GM19023 (cell line): Measurements from ENCODE around the gene UBAC2.
"Not testable (repeated sequence)": the region's sequence is repeated elsewhere in the genome, so short reads cannot be mapped to it uniquely, and the experiment has no call there.

Experiments
- ATAC-seq: cut with Tn5 transposase; IDR thresholded peaks from one replicate; pipeline ENCODE4 v1.9.1; 2021; ENCODE audit warnings: mild to moderate bottlenecking, moderate library complexity; ENCODE audit not compliant: unreplicated experiment

Gene UBAC2

DNA sequence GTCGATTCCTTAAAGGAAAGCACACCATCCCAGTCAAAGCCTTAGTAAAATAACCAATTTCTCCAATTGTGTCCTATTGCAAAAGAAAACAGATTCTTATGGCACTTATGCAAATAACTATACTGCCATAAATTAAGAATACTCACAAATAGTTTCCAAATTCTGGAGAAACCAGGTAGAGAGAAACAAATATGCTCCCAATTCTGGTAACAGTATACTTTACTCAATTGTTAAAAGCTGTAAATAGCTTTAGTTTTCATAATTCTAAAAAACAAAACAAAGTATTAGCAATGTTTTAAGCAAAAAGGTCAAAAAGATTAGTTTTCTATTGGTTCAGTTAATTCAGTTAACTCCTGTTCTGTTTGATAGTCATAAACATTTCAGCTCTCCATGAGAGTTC lies 18.2 kb upstream of the UBAC2 start:
- no peak for ATAC-seq

- ATAC-seq, result no peak
Observed at GRCh38 chr13:99185606-99186005, 15.0 kb upstream of the UBAC2 start.

GRCh38 chr13:99190147-99190985 lies 10.3 kb upstream of the UBAC2 start:
- ATAC-seq, result no peak

DNA sequence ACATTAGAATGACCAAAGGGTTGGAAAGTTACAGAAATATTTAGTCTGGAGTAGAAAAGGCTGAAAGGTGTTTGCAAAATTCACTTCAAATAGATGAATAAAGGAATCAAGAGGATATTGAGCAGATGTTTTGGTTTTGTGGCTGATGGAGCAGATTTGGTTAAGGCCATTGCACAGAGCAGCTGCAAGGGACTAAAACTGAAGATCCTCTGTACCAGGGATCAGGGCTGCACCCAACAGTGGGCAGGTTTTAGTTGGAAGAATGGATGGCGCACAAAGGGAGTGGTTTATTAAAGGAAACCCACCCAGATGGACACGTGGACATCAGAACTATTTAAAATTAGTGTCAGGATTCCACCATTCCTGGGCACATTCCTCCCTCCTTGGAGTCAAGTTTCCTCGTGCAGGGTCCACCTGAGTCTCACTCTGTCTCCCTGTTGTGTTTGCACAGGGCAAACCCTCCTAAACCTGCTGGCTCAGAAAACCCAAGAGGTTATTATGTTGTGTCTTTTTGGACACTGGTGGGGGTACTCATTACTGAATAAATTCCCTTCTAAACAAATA lies 9.2 kb upstream of the UBAC2 start:
- no peak for ATAC-seq

DNA sequence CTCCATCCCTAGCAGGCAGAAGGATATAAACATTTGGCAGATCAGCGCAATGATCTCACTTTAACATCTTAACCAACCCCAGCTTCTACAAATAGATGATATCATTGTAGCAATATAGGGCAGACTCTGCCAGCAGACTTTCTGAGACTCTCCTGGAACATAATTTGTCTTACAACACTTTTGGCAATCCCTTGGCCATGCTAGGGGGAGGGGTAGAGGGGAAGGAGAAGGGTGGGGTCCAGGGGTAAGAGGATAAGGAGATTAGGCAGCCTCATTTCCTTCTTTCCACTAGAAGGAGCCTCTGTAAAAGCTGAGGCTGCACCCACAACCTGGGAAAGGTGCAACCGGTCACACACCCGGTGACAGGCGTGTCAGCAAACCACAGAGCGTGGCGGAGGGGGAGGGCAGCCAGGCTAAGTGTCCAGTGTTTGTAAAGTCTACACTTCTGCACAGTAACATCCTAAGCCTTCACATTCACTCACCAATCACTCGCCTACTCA lies 8.7 kb upstream of the UBAC2 start:
- no peak for ATAC-seq

DNA sequence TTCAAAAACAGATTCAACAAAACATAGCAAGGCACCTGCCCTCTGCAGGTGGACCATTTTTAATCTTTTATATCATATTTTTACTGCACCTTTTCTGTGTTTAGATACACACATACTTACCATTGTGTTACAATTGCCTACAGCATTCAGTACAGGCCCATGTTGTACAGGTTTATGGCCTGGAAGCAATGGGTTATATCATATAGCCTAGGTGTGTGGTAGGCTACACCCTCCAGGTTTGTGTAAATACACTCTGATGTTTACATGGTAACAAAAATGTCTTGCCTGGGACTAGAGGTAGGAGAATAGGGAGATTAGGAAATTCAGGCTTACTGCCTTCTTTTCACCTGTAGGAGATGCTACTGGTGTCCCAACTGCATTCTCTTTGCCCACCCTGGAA lies 8.2 kb upstream of the UBAC2 start:
- no peak for ATAC-seq

- no peak for ATAC-seq
Observed at GRCh38 chr13:99193152-99193551, 7.5 kb upstream of the UBAC2 start.

DNA sequence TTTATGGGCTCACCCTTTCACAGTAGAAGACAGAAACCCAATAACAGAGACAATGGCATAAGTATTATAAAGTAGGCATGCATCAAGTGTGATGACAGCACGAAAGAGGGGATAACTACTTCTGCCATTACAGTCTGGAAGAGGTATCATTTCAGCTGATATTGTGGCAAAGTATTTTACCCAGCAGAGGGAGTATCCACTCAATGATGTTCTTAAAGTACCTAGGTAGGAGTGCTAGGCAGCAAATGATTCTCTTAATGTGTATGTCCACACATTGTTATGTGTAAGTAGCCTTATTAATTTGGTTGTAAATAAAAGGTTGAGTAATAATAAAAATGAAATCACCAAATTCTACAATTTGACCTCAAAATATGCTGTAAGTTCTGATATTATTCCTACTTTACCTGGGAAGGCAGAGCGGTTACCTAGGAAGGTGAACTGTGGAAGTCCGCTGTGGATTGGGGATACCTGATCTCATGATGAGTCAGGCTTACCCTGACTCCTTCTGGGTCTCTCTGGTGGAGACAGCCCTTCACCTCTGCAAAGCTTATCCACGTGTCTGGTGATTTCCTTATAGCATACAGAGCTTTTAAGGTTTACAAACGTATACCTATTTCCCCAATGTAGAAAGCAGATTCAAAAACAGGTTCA lies 4.1 kb upstream of the UBAC2 start:
- ATAC-seq, result no peak

DNA sequence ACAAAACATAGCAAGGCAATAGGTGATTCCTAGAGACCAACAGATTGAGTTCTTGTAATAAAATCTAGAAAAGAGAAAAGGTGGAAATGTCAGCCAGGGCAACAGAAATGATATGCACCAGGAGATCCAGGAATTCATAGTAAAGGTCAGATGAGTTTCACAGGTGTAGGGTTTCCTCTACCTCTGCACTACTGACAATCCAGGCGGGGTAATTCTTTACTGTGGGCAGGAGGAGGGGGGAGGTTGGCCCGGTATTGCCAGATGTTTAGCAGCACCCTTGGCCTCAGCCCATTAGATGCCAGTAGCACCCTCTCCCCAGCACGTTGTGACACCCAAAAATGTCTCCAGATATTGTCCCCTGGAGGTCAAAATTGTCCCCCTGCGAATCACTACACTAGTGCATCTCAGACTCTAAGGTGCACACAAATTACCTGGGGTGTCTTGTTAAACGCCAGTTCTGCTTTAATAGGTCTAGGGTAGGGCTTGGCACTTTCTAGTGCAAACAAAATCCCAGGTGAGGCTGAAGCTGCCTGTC lies 3.5 kb upstream of the UBAC2 start:
- no peak for ATAC-seq

DNA sequence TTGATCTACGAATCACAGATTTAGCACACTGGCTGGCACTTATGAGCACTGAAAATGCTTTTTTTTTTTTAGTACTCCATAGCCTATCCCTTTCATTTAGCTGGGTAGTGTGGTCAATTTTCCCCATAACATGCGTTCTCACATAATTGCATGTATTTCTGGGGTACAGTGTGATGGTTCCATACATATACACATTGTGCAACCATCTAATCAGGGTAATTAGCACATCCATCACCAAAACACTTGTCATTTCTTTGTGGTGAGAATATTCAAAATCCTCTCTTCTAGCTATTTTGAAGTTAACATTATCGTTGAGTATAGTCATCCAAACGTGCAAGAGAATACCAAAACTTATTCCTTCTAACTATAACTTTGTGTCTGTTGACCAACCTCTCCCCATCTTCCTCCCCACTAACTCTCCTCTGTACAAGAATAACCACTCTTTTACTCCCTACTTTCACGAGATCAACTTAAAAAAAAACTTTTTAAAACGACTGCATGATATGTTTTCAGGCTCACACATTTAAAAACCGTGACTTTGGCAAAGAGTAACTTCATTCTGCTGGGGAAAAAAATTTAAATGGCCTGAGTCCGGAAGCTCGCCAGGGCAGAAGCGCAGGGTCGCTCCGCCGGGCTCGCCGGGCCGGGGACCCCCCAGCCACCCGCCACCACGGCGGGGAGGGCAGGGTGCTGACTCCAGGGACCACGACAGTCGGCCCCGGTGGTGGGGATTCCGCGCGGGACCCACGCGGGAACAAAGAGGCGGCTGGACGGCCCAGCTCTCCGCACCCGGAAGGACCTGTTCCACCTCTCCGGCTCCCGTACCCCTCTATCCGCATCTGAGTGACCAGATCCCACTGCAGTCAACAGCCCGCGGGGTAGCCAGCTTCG lies 868 bp upstream of the UBAC2 start:
- ATAC-seq, result peak; percentile 15

GRCh38 chr13:99203601-99204579 lies 3.2 kb downstream of the UBAC2 start:
- ATAC-seq, result no peak

DNA sequence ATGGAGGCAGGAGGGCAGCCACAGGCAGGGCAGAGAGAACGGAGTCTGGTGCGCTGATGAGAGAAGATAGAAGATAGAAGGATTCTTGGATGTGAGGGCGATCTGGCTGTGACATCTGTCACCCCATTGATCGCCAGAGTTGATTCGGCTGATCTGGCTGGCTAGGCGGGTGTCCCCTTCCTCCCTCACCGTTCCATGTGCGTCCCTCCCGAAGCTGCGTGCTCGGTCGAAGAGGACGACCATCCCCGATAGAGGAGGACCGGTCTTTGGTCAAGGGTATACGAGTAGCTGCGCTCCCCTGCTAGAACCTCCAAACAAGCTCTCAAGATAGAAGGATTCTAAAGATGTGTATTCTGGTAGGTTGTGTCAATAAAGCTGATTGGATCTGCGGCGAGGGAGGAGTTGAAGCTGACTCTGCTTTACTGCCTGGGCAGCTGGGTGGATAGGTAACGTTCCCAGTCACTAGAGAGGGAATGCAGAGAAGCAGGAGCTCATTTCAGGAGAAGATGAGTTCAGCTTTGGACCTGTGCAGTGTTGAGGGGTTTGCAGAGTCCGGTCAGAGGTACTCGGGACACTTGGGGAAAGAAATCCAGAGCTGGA lies 5.1 kb downstream of the UBAC2 start:
- ATAC-seq, result no peak

DNA sequence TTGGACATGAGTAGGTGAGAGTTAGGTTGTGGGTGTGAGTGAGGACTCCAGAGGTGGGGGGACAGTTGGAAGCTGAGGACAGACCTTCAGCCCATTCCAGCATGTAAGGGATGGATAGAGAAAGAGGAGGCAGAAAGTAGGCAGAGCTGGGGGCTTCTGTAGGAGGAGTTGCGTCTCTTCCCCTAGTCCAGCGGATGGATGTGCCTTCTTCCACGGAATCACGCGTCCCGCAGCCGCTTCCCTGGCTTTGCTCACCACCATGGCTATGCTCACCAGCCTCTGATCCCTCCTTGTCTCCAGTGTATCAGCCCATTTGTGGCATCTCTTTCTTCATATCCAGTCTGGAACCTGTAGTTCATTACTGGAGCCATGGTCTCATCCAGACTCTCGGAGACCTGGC lies 5.6 kb downstream of the UBAC2 start:
- ATAC-seq, result no peak

DNA sequence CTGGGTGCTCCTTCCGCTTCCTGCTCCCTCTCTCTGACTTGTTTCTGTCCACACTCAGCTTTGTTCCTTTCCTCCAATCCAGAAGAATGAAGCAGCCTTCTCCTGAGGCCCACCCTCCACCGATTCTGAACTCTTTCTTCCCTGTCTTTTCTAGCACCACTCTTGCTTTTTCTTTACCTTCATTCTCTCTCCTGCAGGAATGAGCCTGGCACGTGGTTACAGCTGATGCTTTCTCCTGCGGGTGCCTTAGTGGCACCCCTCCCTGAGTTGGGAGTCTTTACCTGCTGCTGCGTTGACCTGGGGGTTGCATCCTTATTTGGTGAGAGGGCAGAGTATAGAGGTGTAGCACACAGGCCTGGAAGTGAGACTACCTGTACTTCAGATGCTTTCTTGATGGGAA lies 6.2 kb downstream of the UBAC2 start:
- no peak for ATAC-seq

GRCh38 chr13:99207511-99207910 lies 6.9 kb downstream of the UBAC2 start:
- ATAC-seq, result no peak

- no peak for ATAC-seq
Observed at GRCh38 chr13:99208185-99208584, 7.5 kb downstream of the UBAC2 start.

GRCh38 chr13:99208845-99209527 lies 8.3 kb downstream of the UBAC2 start:
- ATAC-seq, result no peak

- ATAC-seq, result not testable (repeated sequence)
Observed at GRCh38 chr13:99210627-99211026, 10.0 kb downstream of the UBAC2 start.
